Fibroblast of mammary gland (primary cell): Measurements from ENCODE around the gene DNAH1.

Experiments used
- DNase-seq: peaks from one replicate; pipeline ENCODE4 v3.0.0-alpha.2; 2010; ENCODE audit warnings: low read depth
- H3K4me3 ChIP-seq: 2 replicates; pipeline ENCODE4 v1.5.1; 2011; ENCODE audit warnings: low read depth, mild to moderate bottlenecking, low read length, moderate library complexity; ENCODE audit not compliant: control insufficient read depth
- CTCF ChIP-seq: conservative IDR thresholded peaks from 2 replicates; pipeline ENCODE4 v1.5.1; 2011; ENCODE audit warnings: low read depth, low read length, inconsistent platforms; ENCODE audit not compliant: control insufficient read depth, insufficient read depth

The DNAH1 gene

DNA sequence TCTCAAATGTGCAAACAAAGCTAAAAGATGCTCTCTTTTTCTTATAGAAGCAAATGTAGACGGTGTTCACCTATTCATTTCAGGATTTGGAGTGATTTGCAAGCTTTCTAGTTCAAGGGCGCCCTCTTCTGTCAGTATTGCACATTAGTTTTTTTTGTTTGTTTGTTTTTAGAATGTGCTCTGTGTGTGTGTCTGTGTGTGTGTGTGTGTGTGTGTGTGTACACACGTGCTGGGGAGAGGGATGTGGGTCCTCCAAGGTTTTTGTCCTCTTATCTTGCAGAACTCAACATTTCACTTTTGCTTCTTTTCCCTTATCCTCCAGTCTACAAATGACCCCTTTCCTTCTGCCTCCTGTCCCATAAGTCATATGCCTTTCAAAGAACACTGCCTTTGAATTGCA, 23.5 kb downstream of the DNAH1 start:
- H3K4me3 ChIP-seq = no peak overlapping the region
- peak; percentile 88 for DNase-seq
- peak; percentile 78 for TF ChIP-seq CTCF

- DNase-seq = no peak
- TF ChIP-seq CTCF = no peak
- H3K4me3 ChIP-seq = no peak overlapping the region
Measured at GRCh38 chr3:52341123-52341522, 25.0 kb downstream of the DNAH1 start.

- DNase-seq = no peak
- no peak for TF ChIP-seq CTCF
Measured at GRCh38 chr3:52343946-52344600, 28.0 kb downstream of the DNAH1 start.

GRCh38 chr3:52345521-52346109, 29.5 kb downstream of the DNAH1 start:
- peak; percentile 31 for DNase-seq
- no peak for TF ChIP-seq CTCF
- H3K4me3 ChIP-seq = no peak overlapping the region

More at GRCh38 chr3:52343946-52344600, 28.0 kb downstream of the DNAH1 start:
- H3K4me3 ChIP-seq = no peak overlapping the region

- peak; percentile 52 for DNase-seq
- H3K4me3 ChIP-seq = no peak overlapping the region
- no peak for TF ChIP-seq CTCF
Measured at GRCh38 chr3:52346623-52347530, 30.8 kb downstream of the DNAH1 start.

GRCh38 chr3:52347716-52348635, 31.9 kb downstream of the DNAH1 start:
- no peak overlapping the region for H3K4me3 ChIP-seq
- no peak for TF ChIP-seq CTCF
- no peak for DNase-seq
